Sigmoid colon (tissue), 4 donors: Measurements from ENCODE around the gene SMTNL1.

Experiments
- CTCF ChIP-seq, 4 experiments: fragments of 450-650 bp in 3 of 4; fragments of 200-600 bp in 1 of 4; IDR thresholded peaks; one replicate each; pipeline ENCODE4 v1.5.1; 2016 to 2019; ENCODE audit warnings: antibody characterized with exemption in 4 of 4, mild to moderate bottlenecking in 3 of 4, moderate library complexity in 2 of 4
- EP300 ChIP-seq, 4 donors: sonication (generic); formaldehyde crosslinking; IDR thresholded peaks; one replicate each; pipeline ENCODE4 v1.6.1; 2017; ENCODE audit warnings: antibody characterized with exemption in 4 of 4
- POLR2AphosphoS5 ChIP-seq, 4 donors: sonication (generic); formaldehyde crosslinking; IDR thresholded peaks; one replicate each; pipeline ENCODE4 v1.6.1; 2017; ENCODE audit warnings: antibody characterized with exemption in 4 of 4

DNA sequence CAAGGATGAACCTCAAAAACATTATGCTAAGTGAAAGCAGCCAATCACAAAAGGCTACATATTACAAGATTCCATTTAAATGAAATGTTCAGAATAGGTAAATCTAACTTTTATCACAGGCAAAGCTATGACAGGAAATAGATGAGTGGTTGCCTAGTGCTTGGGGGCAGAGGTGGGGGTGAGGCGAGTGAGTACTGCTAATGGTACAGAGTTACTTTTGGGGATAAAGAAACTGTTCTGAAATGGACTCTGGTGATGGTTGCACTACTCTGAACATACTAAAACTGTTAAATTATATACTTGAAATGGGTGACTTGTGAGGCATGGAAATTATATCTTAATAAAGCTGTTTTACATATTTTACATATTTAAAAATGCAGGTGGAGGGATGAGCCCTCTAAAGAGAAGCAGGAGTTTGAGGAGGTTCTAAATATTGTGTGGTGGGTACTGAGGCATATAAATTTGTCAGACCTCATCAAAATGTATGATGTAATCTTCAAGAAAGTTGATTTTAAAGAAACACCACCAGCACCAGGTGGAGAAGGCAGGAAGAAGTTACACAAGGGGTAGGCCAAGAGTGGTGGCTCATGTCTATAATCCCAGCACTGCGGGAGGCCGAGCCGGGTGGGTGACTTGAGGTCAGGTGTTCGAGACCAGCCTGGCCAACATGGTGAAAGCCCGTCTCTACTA is 25.5 kb upstream of the SMTNL1 start:
- TF ChIP-seq CTCF (IDR thresholded peaks at IDR 0.05): no peak
- no peak for TF ChIP-seq POLR2AphosphoS5 (IDR thresholded peaks at IDR 0.05)
- no peak for TF ChIP-seq EP300 (IDR thresholded peaks at IDR 0.05)
